Central memory CD4-positive, alpha-beta T cell (primary cell): ENCODE data around the gene PSMA7.
"Not testable (repeated sequence)": the region's sequence is repeated elsewhere in the genome, so short reads cannot be mapped to it uniquely, and the experiment has no call there.

Experiments used
- DNase-seq: peaks from one replicate; pipeline ENCODE4 v3.0.0; 2022

PSMA7 gene

DNA sequence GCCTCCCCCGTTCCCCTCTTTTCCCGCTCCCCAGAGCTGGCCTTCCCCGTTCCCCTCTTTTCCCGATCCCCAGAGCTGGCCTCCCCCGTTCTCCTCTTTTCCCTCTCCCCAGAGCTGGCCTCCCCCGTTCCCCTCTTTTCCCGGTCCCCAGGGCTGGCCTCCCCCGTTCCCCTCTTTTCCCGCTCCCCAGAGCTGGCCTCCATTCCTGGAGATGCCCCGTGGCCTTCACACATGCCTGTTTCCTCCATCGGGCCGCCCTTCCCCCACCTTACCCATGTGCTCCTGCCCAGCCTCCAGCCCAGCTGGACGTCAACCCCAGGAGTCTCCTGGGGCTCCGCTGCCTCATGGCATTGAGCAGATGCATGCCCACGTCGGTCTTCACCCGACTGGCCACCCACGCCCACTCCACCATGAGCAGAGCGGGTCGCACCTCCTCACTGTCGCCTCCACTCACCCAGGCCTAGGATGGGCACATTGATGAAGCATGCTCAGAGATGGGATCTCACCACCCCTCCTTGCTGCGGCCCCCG is 8.7 kb upstream of the PSMA7 start:
- no peak for DNase-seq

DNA sequence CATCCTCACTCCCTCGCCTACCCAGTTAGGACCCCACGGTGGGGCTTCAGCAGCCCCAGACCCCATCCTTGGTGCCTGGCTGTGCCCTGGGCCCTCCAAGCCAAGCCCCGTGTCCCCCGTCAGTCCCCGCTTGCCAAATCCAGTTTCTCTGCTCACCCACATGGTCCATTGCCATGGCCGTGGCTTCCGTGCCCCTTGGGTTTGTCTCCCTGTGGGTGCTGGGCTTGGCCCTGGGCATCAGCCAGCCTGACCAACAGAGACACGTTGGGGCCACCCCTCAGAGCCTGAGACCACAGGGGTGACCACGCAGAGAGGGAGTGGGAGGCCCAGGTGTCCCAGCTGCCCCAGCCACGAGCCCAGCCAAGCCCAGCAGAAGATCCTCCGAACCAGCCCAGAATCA is 8.0 kb upstream of the PSMA7 start:
- DNase-seq = no peak

DNA sequence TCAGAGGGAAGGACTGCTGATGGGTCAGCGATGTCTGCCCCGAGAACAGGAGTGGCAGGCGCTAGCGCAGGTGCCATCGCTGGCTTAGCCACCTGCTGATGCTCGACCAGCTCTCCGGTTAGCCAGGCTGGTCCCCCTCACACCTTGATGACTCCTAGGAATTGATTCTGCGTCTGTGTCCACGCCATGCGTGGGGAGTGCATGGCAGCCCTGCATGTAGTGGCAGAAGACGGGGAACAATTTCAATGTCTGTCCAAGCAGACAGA is 7.0 kb upstream of the PSMA7 start:
- DNase-seq = no peak

- no peak for DNase-seq
These were observed 6.5 kb upstream of the PSMA7 start for GRCh38 chr20:62149532-62150309.

DNA sequence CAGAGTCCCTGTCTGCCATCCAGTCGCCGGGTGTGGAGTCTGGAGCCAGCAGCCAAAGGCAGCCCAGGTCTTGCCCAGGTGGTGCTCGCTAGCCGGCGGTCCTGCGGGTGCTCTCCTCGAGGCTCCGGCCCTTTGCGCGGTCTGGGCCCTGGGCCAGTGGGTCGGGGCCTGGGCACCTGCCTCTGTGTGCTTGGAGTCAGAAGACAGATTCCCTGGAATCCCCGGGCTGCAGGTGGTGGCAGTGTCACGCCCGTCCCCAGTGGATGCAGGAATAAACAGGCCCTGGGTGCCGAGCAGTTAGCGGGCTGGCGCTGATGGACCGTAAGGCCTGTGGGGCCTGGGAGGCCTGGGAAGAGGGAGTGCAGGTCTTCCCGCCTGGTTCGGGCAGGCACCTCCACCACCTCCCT is 5.7 kb upstream of the PSMA7 start:
- no peak for DNase-seq

GRCh38 chr20:62148383-62148782 is 5.2 kb upstream of the PSMA7 start:
- DNase-seq = not testable (repeated sequence)

DNA sequence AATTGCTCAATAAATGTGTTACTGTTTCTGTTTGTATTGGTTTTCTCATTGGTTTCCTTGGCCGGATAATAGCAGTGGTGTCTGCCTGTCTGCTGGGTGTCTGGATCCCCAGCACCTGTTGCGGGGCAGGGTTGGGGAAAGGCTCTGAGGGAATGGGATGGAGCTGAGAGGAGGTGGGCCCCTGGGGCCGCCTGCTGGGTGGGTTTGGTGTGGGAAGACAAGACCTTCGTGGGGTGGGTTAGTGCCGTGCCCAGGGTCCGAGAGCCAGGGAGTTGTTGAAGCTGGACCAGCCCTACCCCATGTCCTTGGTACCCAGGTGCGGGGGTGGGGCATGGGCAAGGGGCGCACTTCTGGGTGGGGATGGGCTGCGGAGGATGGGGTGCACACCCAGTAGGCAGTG is 4.3 kb upstream of the PSMA7 start:
- DNase-seq = no peak

DNA sequence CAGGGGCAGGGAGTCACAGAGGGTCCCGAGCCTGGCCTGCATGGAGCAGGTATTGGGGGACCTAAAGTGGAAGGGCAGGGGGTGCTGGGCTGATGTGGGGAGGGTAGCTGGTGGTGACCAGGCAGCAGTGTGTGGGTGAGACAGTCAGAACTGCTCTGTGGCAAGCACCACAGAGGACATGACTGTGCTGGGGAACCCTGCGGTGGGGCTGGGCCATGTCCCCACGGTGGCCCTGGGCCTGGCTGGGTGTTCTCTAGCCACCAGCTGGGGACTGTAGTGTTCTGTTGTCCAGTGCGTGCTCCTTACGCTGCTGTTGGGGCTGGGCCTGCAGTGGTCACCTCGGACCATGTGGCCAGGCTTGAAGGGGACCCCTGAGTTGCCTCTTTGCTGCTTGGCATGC is 3.9 kb upstream of the PSMA7 start:
- no peak for DNase-seq

- DNase-seq = no peak
These were observed 3.0 kb upstream of the PSMA7 start for GRCh38 chr20:62146019-62146755.

- DNase-seq = no peak
These were observed 2.5 kb upstream of the PSMA7 start for GRCh38 chr20:62145688-62146018.

DNA sequence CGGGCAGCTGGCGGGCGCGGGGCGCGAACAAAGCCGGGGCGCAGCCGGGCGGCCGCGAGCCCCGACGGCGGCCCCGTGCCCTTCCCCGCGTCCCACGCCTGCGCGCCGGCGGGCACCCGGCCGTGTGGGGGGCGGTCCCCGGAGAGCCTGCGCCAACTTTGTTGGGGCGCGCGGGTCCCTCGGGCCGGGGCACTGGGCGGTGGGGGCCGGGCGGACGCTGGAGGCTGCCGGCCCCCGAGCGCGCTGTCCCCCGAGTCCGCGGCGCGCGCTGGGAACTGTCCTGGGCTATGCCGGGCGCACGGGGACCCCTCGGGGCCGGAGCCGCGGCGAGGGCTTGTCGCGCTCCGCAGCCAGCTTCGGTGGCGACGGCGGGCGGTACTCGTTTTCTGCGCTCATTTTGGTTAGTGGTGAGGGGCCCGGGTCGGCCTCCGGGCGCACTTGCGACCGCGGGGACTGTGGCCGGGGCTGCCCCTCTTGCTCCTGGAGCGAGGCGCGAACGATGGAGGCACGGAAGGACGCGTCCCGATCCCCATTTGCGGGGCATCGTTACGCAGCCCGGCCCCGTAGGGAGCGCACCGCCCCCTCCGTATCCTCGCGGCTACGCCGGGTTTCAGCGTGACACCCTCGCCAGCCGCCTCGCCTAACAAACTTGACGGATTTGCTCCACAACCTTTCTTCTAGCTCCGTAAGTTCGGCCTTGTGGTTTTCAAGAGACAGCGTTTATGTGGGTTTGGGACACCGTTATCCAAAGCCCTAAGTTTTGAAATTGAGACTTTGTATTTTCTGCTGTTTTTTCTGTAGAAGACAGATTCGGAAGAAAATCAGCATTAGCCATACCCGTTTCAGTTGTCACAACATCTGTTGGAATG is 997 bp upstream of the PSMA7 start:
- DNase-seq = peak; percentile 37

DNA sequence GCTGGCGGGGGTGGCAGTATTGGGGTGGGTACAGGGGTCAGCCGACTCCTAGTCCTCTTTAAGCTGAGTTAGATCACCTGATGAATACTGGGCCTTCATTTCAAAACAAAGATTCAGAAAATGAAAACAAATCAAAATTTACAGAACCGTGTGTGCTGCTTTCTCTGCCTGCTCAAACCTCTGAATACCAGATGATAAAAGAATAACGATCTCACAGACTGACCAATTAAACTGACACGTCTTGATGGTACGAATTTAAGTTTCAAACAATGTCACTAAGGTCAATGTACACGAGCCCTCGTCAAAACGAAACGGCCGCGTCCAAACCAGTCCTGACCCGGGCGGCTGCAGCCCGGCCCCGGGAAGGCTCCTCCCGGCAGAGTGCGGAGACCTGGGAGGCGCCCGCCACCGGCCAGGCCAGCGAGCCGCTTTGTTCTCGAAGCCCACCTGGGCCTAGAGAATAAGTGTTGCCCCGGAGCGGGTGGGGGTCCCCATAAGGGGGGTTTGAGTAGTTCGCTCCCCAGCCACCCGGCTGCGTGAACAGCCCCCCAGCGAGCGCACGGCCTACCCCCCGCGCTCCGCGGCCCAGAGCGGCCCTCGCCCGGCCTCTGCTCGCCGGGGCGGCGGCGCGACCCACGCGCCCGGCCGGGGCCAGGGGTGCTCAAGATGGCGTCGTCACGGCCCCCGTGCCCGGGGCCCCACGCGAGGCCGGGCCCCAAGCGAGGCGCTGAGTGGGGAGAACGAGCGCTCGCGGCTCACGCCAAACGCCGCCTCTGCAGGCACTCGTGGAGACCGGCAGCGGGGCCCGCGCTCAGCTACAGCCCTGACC is 728 bp downstream of the PSMA7 start:
- DNase-seq = no peak

DNA sequence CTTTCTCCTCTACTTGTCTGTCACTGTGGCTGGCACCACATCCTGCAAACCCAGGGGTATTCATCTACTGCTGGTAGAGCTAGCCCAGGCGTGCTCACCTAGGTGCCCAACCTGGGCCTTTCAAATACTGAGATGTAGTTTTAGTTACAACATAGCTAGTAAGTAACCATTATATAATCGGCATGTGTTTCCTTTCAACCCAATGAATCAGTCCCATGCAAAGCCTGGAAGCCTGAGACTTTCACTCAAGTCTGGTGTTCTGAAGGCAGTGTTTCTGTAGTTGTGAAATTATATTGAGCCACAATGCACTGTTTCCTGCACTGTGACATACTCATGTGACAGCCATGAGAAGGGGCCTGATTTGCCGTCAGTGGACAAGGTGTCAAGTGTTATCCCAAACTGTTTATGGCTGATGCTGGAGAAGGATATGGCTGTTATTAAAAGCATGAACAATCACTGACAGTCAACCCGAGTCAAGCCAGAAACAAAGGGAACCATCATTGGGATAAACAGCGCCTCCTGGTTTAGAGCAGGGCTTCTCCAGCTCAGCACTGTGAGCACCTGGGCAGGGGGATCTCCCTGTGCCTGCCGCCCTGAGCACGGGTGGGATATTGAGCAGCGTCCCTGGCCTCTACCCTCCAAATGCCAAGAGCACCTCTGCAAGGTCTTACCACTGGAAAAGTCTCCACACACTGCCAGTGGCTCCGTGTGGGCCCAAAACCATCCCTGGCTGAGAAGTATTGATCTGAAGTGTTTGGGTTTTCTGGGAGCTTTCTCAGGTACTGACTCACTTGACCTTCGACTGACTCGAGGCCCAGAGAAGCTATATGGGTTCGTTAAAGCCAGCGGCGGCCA is 1.6 kb downstream of the PSMA7 start:
- DNase-seq = peak; percentile 35

DNA sequence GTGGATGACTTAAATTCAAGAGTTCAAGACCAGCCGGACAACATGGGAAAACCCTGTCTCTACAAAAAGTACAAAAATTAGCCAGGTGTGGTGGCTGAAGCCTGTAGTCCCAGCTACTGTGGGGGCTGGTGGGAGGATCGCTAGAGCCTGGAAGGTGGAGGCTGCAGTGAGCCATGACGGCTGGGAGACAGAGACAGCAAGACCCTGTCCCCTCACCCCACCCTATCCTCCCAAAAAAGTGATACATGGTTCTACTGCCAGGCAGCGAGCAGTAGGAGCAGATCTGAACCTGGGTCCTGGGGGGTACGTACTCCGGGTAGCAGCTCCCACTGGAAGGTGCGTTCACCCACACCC is 2.2 kb downstream of the PSMA7 start:
- DNase-seq = no peak

DNA sequence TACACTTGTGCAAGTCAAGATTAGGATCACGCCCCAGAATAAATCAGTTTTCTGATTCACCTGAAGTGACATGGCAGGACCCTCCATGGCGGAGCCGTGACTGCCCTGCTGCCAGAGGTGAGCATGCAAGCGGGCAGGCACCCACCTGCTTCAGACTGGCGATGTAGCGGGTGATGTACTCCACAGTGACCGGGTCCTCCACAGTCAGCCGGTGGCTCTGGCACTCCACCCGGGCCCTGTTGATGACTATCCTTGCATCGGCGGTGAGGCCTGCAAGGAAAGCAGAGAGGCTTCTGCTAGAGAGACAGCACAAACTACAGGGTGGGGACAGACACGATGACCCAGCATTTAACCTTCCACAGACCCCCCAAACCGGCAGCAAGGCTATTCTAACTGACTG is 3.6 kb downstream of the PSMA7 start:
- no peak for DNase-seq

GRCh38 chr20:62138912-62139311 is 4.3 kb downstream of the PSMA7 start:
- no peak for DNase-seq

GRCh38 chr20:62138204-62138543 is 5.0 kb downstream of the PSMA7 start:
- DNase-seq = no peak

GRCh38 chr20:62137478-62138203 is 5.6 kb downstream of the PSMA7 start:
- DNase-seq = no peak

DNA sequence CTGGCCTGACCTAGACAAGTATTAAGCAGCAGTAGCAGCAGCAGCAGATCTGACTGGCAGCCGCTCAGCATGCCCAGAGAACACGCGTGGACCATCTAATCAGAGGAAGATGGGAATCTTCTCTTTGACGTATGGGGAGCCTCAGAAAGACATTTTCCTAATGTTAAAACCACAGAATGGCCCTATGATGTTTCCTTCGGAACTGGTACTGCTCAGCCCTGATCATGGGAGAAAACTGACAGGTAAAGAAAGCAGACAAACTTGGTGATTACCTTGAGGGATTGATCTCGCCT is 6.2 kb downstream of the PSMA7 start:
- DNase-seq = no peak

- peak; percentile 67 for DNase-seq
These were observed 6.7 kb downstream of the PSMA7 start for GRCh38 chr20:62136283-62137091.
